Glutamatergic neuron (in vitro differentiated cells): ENCODE results near the gene C10orf62. TPM values are rescaled to one million over a fixed set of nuclear protein-coding genes. Genes with fewer than 3 reads are reported as not detected.

ENCODE experiments used
- DNase-seq: peaks from one replicate; pipeline ENCODE4 v3.0.0; 2022
- H3K27ac Mint-ChIP-seq: one replicate; pipeline ENCODE4 v1.8.0; 2020; ENCODE audit warnings: mild to moderate bottlenecking, mixed read lengths, inconsistent platforms; ENCODE audit not compliant: unreplicated experiment
- H3K27me3 Mint-ChIP-seq: one replicate; pipeline ENCODE4 v1.8.0; 2020; ENCODE audit warnings: mild to moderate bottlenecking, moderate library complexity, mixed read lengths, inconsistent platforms; ENCODE audit not compliant: unreplicated experiment
- H3K36me3 Mint-ChIP-seq: one replicate; pipeline ENCODE4 v1.8.0; 2020; ENCODE audit warnings: mild to moderate bottlenecking, mixed read lengths, inconsistent platforms; ENCODE audit not compliant: unreplicated experiment
- H3K4me1 Mint-ChIP-seq: one replicate; pipeline ENCODE4 v1.8.0; 2020; ENCODE audit warnings: mild to moderate bottlenecking, low read depth, mixed read lengths, inconsistent platforms; ENCODE audit not compliant: unreplicated experiment
- H3K4me3 Mint-ChIP-seq: one replicate; pipeline ENCODE4 v1.8.0; 2020; ENCODE audit warnings: mild to moderate bottlenecking, mixed read lengths, inconsistent platforms; ENCODE audit not compliant: unreplicated experiment
- H3K9me3 Mint-ChIP-seq: one replicate; pipeline ENCODE4 v1.8.0; 2020; ENCODE audit warnings: mild to moderate bottlenecking, moderate library complexity, mixed read lengths, inconsistent platforms; ENCODE audit not compliant: unreplicated experiment
- CTCF ChIP-seq: fragments of 200-600 bp; sonication (generic); IDR thresholded peaks from one replicate; pipeline ENCODE4 v1.5.0; 2021; ENCODE audit not compliant: partially characterized antibody, unreplicated experiment
- total RNA-seq: library from RNA; stranded (reverse); fragmentation: NEBNext Ultra II Directional; extraction: Animal tissue kit (Norgen Biotek cat#: 25700); gene quantifications from one replicate; pipeline ENCODE4 v1.2.1, GENCODE V29; 2021; ENCODE audit not compliant: unreplicated experiment

Gene C10orf62
- total RNA-seq, 1 donor from 2014 or later: not detected

GRCh38 chr10:97627731-97628130, 38.2 kb downstream of the C10orf62 start:
- no peak for TF ChIP-seq CTCF
- Mint-ChIP-seq H3K9me3 (no peaks in the 10 kb centered on the region), H3K27ac (no peak overlapping the region), H3K4me1 (no peaks in the 10 kb centered on the region), H3K4me3 (no peak overlapping the region), H3K27me3 (peaks cover 4% of the 10 kb centered on the region), H3K36me3 (no peaks in the 10 kb centered on the region)
- no peak for DNase-seq

GRCh38 chr10:97628228-97628627, 38.7 kb downstream of the C10orf62 start:
- Mint-ChIP-seq H3K27ac (no peak overlapping the region), H3K36me3 (no peaks in the 10 kb centered on the region), H3K4me3 (no peak overlapping the region), H3K27me3 (peaks cover 7% of the 10 kb centered on the region), H3K9me3 (peaks cover under 1% of the 10 kb centered on the region), H3K4me1 (no peaks in the 10 kb centered on the region)
- TF ChIP-seq CTCF: no peak
- DNase-seq: no peak

GRCh38 chr10:97629289-97629688, 39.8 kb downstream of the C10orf62 start:
- H3K36me3 Mint-ChIP-seq: no peaks in the 10 kb centered on the region
- peaks cover 2% of the 10 kb centered on the region for H3K9me3 Mint-ChIP-seq
- no peak for TF ChIP-seq CTCF
- no peak overlapping the region for H3K4me3 Mint-ChIP-seq
- H3K27me3 Mint-ChIP-seq: peaks cover 9% of the 10 kb centered on the region
- no peak overlapping the region for H3K27ac Mint-ChIP-seq
- DNase-seq: no peak
- peaks cover 2% of the 10 kb centered on the region for H3K4me1 Mint-ChIP-seq

GRCh38 chr10:97631098-97631497, 41.6 kb downstream of the C10orf62 start:
- H3K9me3 Mint-ChIP-seq: peaks cover 2% of the 10 kb centered on the region
- H3K27ac Mint-ChIP-seq: no peak overlapping the region
- peaks cover 2% of the 10 kb centered on the region for H3K4me1 Mint-ChIP-seq
- no peak overlapping the region for H3K4me3 Mint-ChIP-seq
- DNase-seq: no peak
- H3K27me3 Mint-ChIP-seq: peaks cover 9% of the 10 kb centered on the region
- H3K36me3 Mint-ChIP-seq: no peaks in the 10 kb centered on the region
- TF ChIP-seq CTCF: no peak

- peak within 1 kb of the TSS; percentile 100 for H3K4me3 Mint-ChIP-seq
- peak within 1 kb of the TSS; percentile 95 for H3K27ac Mint-ChIP-seq
- H3K27me3 Mint-ChIP-seq: peaks cover 9% of the 10 kb centered on the region
- H3K9me3 Mint-ChIP-seq: peaks cover 2% of the 10 kb centered on the region
- no peaks in the 10 kb centered on the region for H3K36me3 Mint-ChIP-seq
- DNase-seq: peak; percentile 96
- no peak for TF ChIP-seq CTCF
- H3K4me1 Mint-ChIP-seq: peaks cover 2% of the 10 kb centered on the region
These were observed 43.7 kb downstream of the C10orf62 start, which contains the start of gene MORN4 for GRCh38 chr10:97632949-97633884. TSS of gene MORN4 (minus strand) at chr10:97633500. CDS start at chr10:97619653, 13,847 bp downstream.
